ENCODE data around the gene TAX1BP3. TPM values are rescaled to one million over a fixed set of nuclear protein-coding genes. Genes with fewer than 3 reads are reported as not detected.

Gene TAX1BP3
- total RNA-seq, 2 experiments from 2014 or later, result 16.1 to 18.0 TPM

GRCh38 chr17:3669085-3669347 is 638 bp upstream of the TAX1BP3 start:
- ChIA-PET POLR2A (interaction anchor here (0.6 to 1.9 kb wide), 3 partner anchors 10 to 71 kb away, joined by 5 to 11 read pairs (median 5); no protein-coding TSS in a partner anchor), CTCF (no interaction called here)
- H3K4me1 Mint-ChIP-seq (ENCODE audit: low read depth), result peaks cover 23% of the 10 kb centered on the region
- no peaks in the 10 kb centered on the region for H3K27me3 Mint-ChIP-seq (ENCODE audit: low read depth)
- H3K4me3 Mint-ChIP-seq, result peak overlapping the region; percentile 91
- DNase-seq, result no peak
- no peaks in the 10 kb centered on the region for H3K9me3 Mint-ChIP-seq (ENCODE audit: insufficient read depth)
- H3K36me3 Mint-ChIP-seq (ENCODE audit: low read depth), result peaks cover 13% of the 10 kb centered on the region
- no peak for ATAC-seq
- peak overlapping the region; percentile 84 for H3K27ac Mint-ChIP-seq

DNA sequence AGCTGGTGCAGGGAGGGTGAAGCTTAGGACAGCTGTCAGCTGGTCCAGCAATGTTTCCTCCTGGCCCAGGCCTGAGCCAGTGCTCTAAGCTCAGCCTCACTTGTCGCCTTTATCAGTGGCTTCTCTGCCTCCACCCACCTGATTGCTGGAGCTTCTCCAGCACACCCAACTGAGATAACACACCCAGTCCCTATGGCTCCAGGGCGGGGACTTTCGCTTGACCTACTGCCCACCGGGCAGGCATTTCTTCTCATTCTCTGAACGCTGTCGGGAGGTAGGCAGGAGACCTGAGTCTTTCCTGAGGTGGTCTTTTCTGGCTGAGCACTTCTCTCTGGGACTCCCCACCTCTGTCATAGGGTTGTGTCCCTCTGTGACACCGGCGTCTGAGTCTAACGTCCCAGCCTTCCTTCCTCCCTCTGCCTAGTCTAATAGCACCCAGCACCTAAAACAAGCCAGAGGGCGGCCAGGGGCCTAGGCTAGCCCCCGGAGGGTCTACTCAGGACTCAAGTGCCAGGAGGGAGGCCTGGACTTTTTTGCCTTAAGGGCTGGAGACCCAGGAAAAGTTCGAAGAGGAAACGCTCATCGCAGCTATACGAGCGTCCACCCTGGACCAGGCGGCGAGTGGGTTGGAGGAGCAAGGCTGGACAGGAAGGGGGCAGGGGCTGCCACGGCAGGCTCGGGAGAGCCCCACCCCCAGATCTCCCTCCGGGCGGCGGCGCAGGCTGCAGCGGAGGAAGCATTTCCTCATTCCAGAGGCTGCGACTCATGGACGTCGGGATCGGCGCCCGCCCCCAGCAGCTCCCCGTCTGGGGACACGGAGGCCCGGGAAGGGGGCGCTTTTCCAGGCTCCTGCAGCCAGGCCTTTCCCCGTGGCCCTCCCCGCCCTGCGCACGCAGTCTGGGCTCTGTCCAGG is 756 bp downstream of the TAX1BP3 start:
- no peak overlapping the region for H3K27ac Mint-ChIP-seq
- peak; percentile 30 for DNase-seq
- H3K4me1 Mint-ChIP-seq (ENCODE audit: low read depth), result peaks cover 23% of the 10 kb centered on the region
- POLR2A ChIA-PET, result interaction anchor here (0.6 to 0.7 kb wide), 2 partner anchors 23 to 56 kb away, joined by 3 read pairs; partner anchors contain the start of gene HASPIN
- peaks cover 13% of the 10 kb centered on the region for H3K36me3 Mint-ChIP-seq (ENCODE audit: low read depth)
- H3K4me3 Mint-ChIP-seq, result peak overlapping the region; percentile 91
- peak; percentile 11 for ATAC-seq
- no peaks in the 10 kb centered on the region for H3K9me3 Mint-ChIP-seq (ENCODE audit: insufficient read depth)
- no peaks in the 10 kb centered on the region for H3K27me3 Mint-ChIP-seq (ENCODE audit: low read depth)
- CTCF ChIA-PET, result no interaction called here

DNA sequence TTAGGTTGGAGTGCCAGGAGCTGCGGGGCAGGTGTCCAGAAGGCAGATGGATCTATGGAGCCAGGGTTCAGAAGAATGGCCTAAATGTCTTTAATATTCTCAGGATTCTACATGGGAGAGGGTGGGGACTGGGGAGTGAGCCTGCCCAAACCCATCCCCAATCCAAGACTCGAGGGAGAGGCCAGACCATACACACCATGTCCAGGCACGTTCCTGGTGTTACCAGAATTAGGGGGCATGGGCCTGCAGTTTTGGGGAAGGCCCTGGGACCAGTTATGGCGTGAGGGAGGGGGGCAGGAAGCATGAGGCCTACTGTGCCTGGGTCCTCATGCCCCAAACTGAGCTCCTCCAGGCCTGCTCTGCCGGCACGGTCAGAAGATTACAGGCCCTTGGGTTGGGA is 1.9 kb downstream of the TAX1BP3 start:
- ATAC-seq, result no peak
- ChIA-PET CTCF (interaction anchor here (1.1 kb wide), 1 partner anchor 16 kb away, joined by 4 read pairs; no protein-coding TSS in a partner anchor), POLR2A (no interaction called here)

GRCh38 chr17:3665834-3666233 is 2.5 kb downstream of the TAX1BP3 start:
- Mint-ChIP-seq H3K27me3 (ENCODE audit: low read depth) (no peaks in the 10 kb centered on the region), H3K36me3 (ENCODE audit: low read depth) (peaks cover 13% of the 10 kb centered on the region), H3K9me3 (ENCODE audit: insufficient read depth) (no peaks in the 10 kb centered on the region), H3K4me1 (ENCODE audit: low read depth) (peaks cover 23% of the 10 kb centered on the region), H3K27ac (no peak overlapping the region), H3K4me3 (no peak overlapping the region)
- DNase-seq, result no peak
- ATAC-seq, result no peak
- POLR2A ChIA-PET, result no interaction called here
- CTCF ChIA-PET, result interaction anchor here (1.1 kb wide), 1 partner anchor 17 kb away, joined by 4 read pairs; no protein-coding TSS in a partner anchor

More for the DNA sequence above, 1.9 kb downstream of the TAX1BP3 start:
- peaks cover 13% of the 10 kb centered on the region for H3K36me3 Mint-ChIP-seq (ENCODE audit: low read depth)
- H3K4me1 Mint-ChIP-seq (ENCODE audit: low read depth), result peaks cover 23% of the 10 kb centered on the region
- no peak for DNase-seq
- no peaks in the 10 kb centered on the region for H3K9me3 Mint-ChIP-seq (ENCODE audit: insufficient read depth)
- H3K27me3 Mint-ChIP-seq (ENCODE audit: low read depth), result no peaks in the 10 kb centered on the region
- no peak overlapping the region for H3K27ac Mint-ChIP-seq
- no peak overlapping the region for H3K4me3 Mint-ChIP-seq

GRCh38 chr17:3663102-3664011 is 5.0 kb downstream of the TAX1BP3 start:
- ATAC-seq (no peak), DNase-seq (no peak)
- Mint-ChIP-seq H3K27ac (no peak overlapping the region), H3K36me3 (ENCODE audit: low read depth) (no peaks in the 10 kb centered on the region), H3K4me3 (no peak overlapping the region), H3K27me3 (ENCODE audit: low read depth) (no peaks in the 10 kb centered on the region), H3K4me1 (ENCODE audit: low read depth) (peaks cover 6% of the 10 kb centered on the region), H3K9me3 (ENCODE audit: insufficient read depth) (no peaks in the 10 kb centered on the region)
- POLR2A ChIA-PET, result no interaction called here
- CTCF ChIA-PET, result interaction anchor here (1.3 kb wide), 1 partner anchor 16 kb away, joined by 3 read pairs; no protein-coding TSS in a partner anchor

DNA sequence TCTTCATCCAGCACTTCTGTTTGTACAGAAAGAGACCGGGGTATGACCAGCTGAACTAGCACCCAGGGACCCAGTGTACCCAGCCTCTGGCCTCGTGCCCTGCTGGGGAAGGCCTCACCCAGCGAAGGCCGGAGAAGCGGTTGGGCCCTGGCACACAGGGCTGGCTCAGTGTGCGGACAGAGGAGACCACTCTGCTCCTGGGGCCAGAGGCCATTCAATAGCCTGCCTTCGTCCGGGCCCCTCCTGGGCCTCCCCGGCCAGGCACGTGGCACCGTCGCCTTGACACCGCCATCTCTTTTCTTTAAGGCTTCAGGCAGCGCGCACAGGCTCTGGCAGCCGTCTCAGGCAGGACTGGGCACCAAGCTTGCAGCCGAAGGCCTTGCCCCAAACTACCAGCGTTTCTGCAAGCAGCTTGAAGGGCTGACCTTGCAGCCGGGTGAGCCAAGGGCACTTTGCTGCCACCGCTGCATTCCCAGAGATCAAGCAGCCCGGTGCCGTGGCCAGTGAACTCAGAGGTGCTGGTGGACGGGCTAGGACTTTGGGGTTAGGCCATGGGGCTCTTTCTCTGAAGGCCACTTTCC is 8.0 kb downstream of the TAX1BP3 start:
- H3K4me1 Mint-ChIP-seq (ENCODE audit: low read depth), result no peaks in the 10 kb centered on the region
- CTCF ChIA-PET, result interaction anchor here (1.8 kb wide), 1 partner anchor 12 kb away, joined by 6 read pairs; no protein-coding TSS in a partner anchor
- H3K27me3 Mint-ChIP-seq (ENCODE audit: low read depth), result no peaks in the 10 kb centered on the region
- no peaks in the 10 kb centered on the region for H3K36me3 Mint-ChIP-seq (ENCODE audit: low read depth)
- DNase-seq (no peak), ATAC-seq (no peak)
- no peak overlapping the region for H3K27ac Mint-ChIP-seq
- H3K9me3 Mint-ChIP-seq (ENCODE audit: insufficient read depth), result no peaks in the 10 kb centered on the region
- H3K4me3 Mint-ChIP-seq, result no peak overlapping the region
- POLR2A ChIA-PET, result interaction anchor here (1.6 kb wide), 1 partner anchor 10 kb away, joined by 4 read pairs; no protein-coding TSS in a partner anchor

GRCh38 chr17:3659541-3660111 is 8.8 kb downstream of the TAX1BP3 start:
- H3K4me1 Mint-ChIP-seq (ENCODE audit: low read depth), result no peaks in the 10 kb centered on the region
- ChIA-PET CTCF (interaction anchor here (1.8 kb wide), 1 partner anchor 11 kb away, joined by 6 read pairs; no protein-coding TSS in a partner anchor), POLR2A (interaction anchor here (1.6 kb wide), 1 partner anchor 10 kb away, joined by 4 read pairs; no protein-coding TSS in a partner anchor)
- no peaks in the 10 kb centered on the region for H3K36me3 Mint-ChIP-seq (ENCODE audit: low read depth)
- no peaks in the 10 kb centered on the region for H3K9me3 Mint-ChIP-seq (ENCODE audit: insufficient read depth)
- H3K27ac Mint-ChIP-seq, result no peak overlapping the region
- ATAC-seq, result no peak
- DNase-seq, result no peak
- no peak overlapping the region for H3K4me3 Mint-ChIP-seq
- H3K27me3 Mint-ChIP-seq (ENCODE audit: low read depth), result no peaks in the 10 kb centered on the region

DNA sequence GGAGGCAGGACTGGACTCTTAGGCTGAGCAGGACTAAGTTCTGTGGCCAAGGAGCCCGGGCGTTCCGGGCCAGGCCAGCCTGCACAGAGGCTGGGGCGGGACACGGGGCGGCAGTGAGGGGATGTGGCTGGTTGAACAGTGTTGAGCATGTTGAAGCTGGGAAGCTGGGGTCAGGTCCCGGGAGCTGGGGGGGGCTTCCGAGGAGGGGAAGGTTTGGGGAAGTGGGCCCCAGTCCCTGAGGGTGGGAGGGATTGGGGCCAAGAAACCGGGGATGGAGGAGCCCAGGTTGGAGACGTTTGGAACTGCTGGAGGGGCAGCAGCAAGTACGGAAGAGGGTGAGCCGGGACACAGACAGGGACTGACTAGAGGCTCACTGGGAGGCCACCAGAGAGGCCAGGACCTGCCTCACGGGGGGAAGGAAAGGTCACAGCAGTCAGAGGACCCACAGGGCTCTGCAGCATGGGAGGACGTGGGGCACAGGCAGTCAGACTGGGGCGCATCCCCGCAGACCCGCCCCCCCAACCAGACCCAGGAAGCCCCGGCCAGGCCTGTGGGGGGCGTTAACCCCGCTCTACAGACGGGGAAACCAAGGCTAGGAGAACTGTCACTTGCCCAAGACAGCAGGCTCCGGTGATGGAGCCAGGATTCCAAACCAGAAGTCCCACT is 9.5 kb downstream of the TAX1BP3 start:
- ChIA-PET POLR2A (interaction anchor here (1.6 kb wide), 1 partner anchor 9 kb away, joined by 4 read pairs; no protein-coding TSS in a partner anchor), CTCF (interaction anchor here (1.8 kb wide), 1 partner anchor 11 kb away, joined by 6 read pairs; no protein-coding TSS in a partner anchor)
- H3K4me3 Mint-ChIP-seq, result no peak overlapping the region
- no peaks in the 10 kb centered on the region for H3K36me3 Mint-ChIP-seq (ENCODE audit: low read depth)
- H3K9me3 Mint-ChIP-seq (ENCODE audit: insufficient read depth), result no peaks in the 10 kb centered on the region
- H3K4me1 Mint-ChIP-seq (ENCODE audit: low read depth), result no peaks in the 10 kb centered on the region
- DNase-seq (no peak), ATAC-seq (no peak)
- no peak overlapping the region for H3K27ac Mint-ChIP-seq
- no peaks in the 10 kb centered on the region for H3K27me3 Mint-ChIP-seq (ENCODE audit: low read depth)

- H3K27ac Mint-ChIP-seq, result no peak overlapping the region
- no peaks in the 10 kb centered on the region for H3K27me3 Mint-ChIP-seq (ENCODE audit: low read depth)
- no peak overlapping the region for H3K4me3 Mint-ChIP-seq
- H3K4me1 Mint-ChIP-seq (ENCODE audit: low read depth), result no peaks in the 10 kb centered on the region
- no peaks in the 10 kb centered on the region for H3K9me3 Mint-ChIP-seq (ENCODE audit: insufficient read depth)
- ATAC-seq (no peak), DNase-seq (no peak)
- no peaks in the 10 kb centered on the region for H3K36me3 Mint-ChIP-seq (ENCODE audit: low read depth)
- ChIA-PET CTCF (no interaction called here), POLR2A (interaction anchor here (0.9 kb wide), 1 partner anchor 11 kb away, joined by 5 read pairs; no protein-coding TSS in a partner anchor)
These were observed 10.2 kb downstream of the TAX1BP3 start for GRCh38 chr17:3657874-3658783.

GRCh38 chr17:3657588-3657869 is 10.8 kb downstream of the TAX1BP3 start:
- no peak for ATAC-seq
- DNase-seq, result no peak
- CTCF ChIA-PET, result no interaction called here
- Mint-ChIP-seq H3K36me3 (ENCODE audit: low read depth) (no peaks in the 10 kb centered on the region), H3K9me3 (ENCODE audit: insufficient read depth) (no peaks in the 10 kb centered on the region), H3K4me3 (no peak overlapping the region), H3K4me1 (ENCODE audit: low read depth) (no peaks in the 10 kb centered on the region), H3K27ac (no peak overlapping the region), H3K27me3 (ENCODE audit: low read depth) (no peaks in the 10 kb centered on the region)
- POLR2A ChIA-PET, result interaction anchor here (0.9 to 1.6 kb wide), 2 partner anchors 10 to 11 kb away, joined by 3 to 5 read pairs; no protein-coding TSS in a partner anchor
